ENCODE data around the gene SMPD2.

DNA sequence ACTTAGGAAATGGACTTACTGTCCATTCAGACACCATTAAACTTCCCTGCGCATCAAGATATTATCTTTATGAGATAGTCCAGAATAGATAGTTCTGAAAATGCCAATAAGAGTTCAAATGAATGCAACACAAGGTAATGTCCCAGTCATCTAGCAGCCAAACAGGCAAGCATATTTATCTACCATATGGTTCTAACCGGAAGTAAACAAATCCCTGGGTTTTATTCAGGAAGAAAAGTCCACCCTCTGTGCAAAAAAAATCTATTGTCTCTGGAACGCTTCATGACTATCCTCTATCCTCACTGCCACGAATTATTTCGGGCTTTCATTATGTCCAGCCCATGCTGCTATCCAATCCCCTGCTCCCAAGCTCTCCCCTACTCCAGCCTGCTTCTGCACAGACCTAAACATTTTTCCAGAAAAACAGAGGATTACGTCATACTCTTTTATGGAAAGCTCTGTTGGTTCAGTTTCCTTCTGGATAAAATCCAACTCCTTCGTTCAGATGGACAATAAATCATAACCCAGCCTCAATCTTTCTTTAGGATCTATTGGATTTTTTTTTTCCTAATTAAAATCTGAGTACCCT, 11.5 kb upstream of the SMPD2 start:
- TF ChIP-seq NFIC (IDR thresholded peaks at IDR 0.05), result no peak
- TF ChIP-seq, protein P1, sequence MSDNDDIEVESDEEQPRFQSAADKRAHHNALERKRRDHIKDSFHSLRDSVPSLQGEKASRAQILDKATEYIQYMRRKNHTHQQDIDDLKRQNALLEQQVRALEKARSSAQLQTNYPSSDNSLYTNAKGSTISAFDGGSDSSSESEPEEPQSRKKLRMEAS (IDR thresholded peaks at IDR 0.05), result no peak
- no peak for TF ChIP-seq YY1 (IDR thresholded peaks at IDR 0.05; ENCODE audit: low read depth)
- no peak for TF ChIP-seq EP300 (IDR thresholded peaks at IDR 0.05; ENCODE audit: borderline replicate concordance)
- no peak for TF ChIP-seq FOXM1 (IDR thresholded peaks at IDR 0.05; ENCODE audit: borderline replicate concordance, low read depth)
- no peak for TF ChIP-seq RAD21 (IDR thresholded peaks at IDR 0.05; ENCODE audit: low read depth)
- no peak for TF ChIP-seq REST (IDR thresholded peaks at IDR 0.05; ENCODE audit: low read depth)
- TF ChIP-seq TEAD4 (IDR thresholded peaks at IDR 0.05), result no peak
